Adrenal gland (tissue), 12 donors: ENCODE data around the gene CTDSP2. TPM values are rescaled to one million over a fixed set of nuclear protein-coding genes. Genes with fewer than 3 reads are reported as not detected.
A peak's percentile ranks its signal among the peaks of the same experiment; 100 is the strongest.

Experiments used
- DNase-seq, 7 donors: peaks; one replicate each; pipeline ENCODE4 v3.0.0-alpha.2; 2019 to 2020
- H3K27ac ChIP-seq, 5 donors: fragments of 200-600 bp; sonication (generic) in 4 of 5; 1 replicate in 3 of 5; 2 replicates in 2 of 5; pipeline versions ENCODE4 v1.5.1 to v1.8.0; 2016 to 2020; ENCODE audit warnings: mild to moderate bottlenecking in 1 of 5
- H3K27me3 ChIP-seq: fragments of 200-600 bp; 2 replicates; pipeline ENCODE4 v1.8.0; 2021
- H3K36me3 ChIP-seq, 2 donors: fragments of 200-600 bp; replicated peaks in 1 of 2; 1 replicate in 1 of 2; 2 replicates in 1 of 2; pipeline versions ENCODE4 v1.5.1 to v1.8.0; 2018 to 2022
- H3K4me1 ChIP-seq, 2 donors: fragments of 200-600 bp; replicated peaks in 1 of 2; 1 replicate in 1 of 2; 2 replicates in 1 of 2; pipeline versions ENCODE4 v1.5.1 to v1.8.0; 2018 to 2021
- H3K4me3 ChIP-seq, 4 donors: fragments of 200-600 bp; sonication (generic) in 3 of 4; one replicate each; pipeline ENCODE4 v1.5.1; 2016 to 2018
- H3K9me3 ChIP-seq, 3 donors: fragments of 200-600 bp; sonication (generic) in 1 of 3; replicated peaks in 1 of 3; 1 replicate in 2 of 3; 2 replicates in 1 of 3; pipeline versions ENCODE4 v1.5.1 to v1.8.0; 2016 to 2021
- CTCF ChIP-seq, 6 experiments: fragments of 450-650 bp in 4 of 6; fragments of 200-600 bp in 2 of 6; sonication (generic) in 1 of 6; IDR thresholded peaks; 1 replicate in 5 of 6; 2 replicates in 1 of 6; pipeline versions ENCODE4 v1.5.1 to v1.8.0; 2016 to 2021; ENCODE audit warnings: antibody characterized with exemption in 6 of 6, mild to moderate bottlenecking in 2 of 6, moderate library complexity in 1 of 6
- POLR2A ChIP-seq, 2 donors: fragments of 450-650 bp; IDR thresholded peaks; one replicate each; pipeline ENCODE4 v1.6.1; 2017; ENCODE audit warnings: antibody characterized with exemption in 2 of 2, mild to moderate bottlenecking in 2 of 2, moderate library complexity in 1 of 2
- WGBS, 4 donors: extraction: QIAGEN DNeasy Blood & Tissue Kit in 2 of 4; methylation state at CpG; one replicate each; pipeline versions ENCODE4 v1.1.5 to v1.1.7; 2013 to 2017; 5-methylcytosine and 5-hydroxymethylcytosine counted together
- intact Hi-C, 2 donors: fragments of 100-400 bp; cut with DNase I; formaldehyde crosslinking; loops; one replicate each; pipeline versions ENCODE4 v1.14.1 to v1.15.0; 2022 to 2023
- polyA plus RNA-seq, 3 donors: library from polyadenylated mRNA; stranded (reverse); fragments of 200-250 nt in 2 of 3; fragments of 350-450 nt in 1 of 3; fragmentation: Illumina TruSeq in 1 of 3; extraction: RNeasy Lipid Tissue Mini Kit (QIAGEN cat#74804) in 1 of 3; gene quantifications; one replicate each; pipeline ENCODE4 v1.2.3, GENCODE V29; 2013 to 2014
- total RNA-seq, 9 donors: library from RNA; depleted of rRNA in 4 of 9; stranded (reverse); fragments of >200 nt in 4 of 9; fragments of 120-200 nt in 1 of 9; fragmentation: NEBNext Ultra II Directional in 1 of 9; extraction: Animal tissue kit (Norgen Biotek cat#: 25700) in 1 of 9; gene quantifications; one replicate each; pipeline versions ENCODE4 v1.1.0 to v1.2.4, GENCODE V29; 2013 to 2023
- donor health status: healthy with polysubstance abuse.
- donor health status: Bipolar disorder and iron deficiency.
- donor health status: DM: yes; HTN: yes; CAD: no.
- donor health status: DM: no; HTN: no; CAD: no.
- donor health status: DM: no; HTN: no; CAD: no.
- donor health status: DM: yes; HTN: yes; CAD: no.

Gene CTDSP2
- total and polyA plus RNA-seq, 12 donors, result 42.9 to 275 (median 192) TPM

DNA sequence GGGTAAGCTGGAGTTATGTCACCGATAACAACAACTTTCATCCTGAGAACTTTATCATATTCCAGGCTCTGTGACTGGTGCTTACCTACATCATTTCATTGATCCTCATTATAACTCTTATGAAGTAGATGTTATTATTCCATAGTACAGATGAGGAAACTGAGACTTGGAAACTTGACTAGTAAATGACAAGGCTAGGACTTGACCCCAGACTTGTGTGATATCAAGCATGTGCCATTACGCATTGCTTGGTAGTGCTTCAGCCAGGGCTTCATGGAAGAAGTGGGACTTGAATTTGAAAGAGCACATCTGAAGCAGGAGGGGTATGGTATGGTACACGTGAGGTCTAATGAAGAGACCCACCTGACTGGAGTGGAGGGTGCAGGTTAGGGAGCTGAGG is 39.9 kb downstream of the CTDSP2 start:
- H3K9me3 ChIP-seq, result no peaks in the 10 kb centered on the region
- peaks cover 0 to 94% of the 10 kb centered on the region in 2 donors for H3K36me3 ChIP-seq
- no peaks in the 10 kb centered on the region for H3K4me1 ChIP-seq
- no peak for DNase-seq
- TF ChIP-seq CTCF (IDR thresholded peaks at IDR 0.05) (no peak), POLR2A (IDR thresholded peaks at IDR 0.05) (no peak)
- H3K27ac ChIP-seq, result no peak overlapping the region
- intact Hi-C loops, result no loop called here
- no peak overlapping the region for H3K4me3 ChIP-seq
- H3K27me3 ChIP-seq, result no peaks in the 10 kb centered on the region
- WGBS, 4 donors, result 96 to 98% (median 97%) methylated on average over 3 of the region's 3 CpGs

DNA sequence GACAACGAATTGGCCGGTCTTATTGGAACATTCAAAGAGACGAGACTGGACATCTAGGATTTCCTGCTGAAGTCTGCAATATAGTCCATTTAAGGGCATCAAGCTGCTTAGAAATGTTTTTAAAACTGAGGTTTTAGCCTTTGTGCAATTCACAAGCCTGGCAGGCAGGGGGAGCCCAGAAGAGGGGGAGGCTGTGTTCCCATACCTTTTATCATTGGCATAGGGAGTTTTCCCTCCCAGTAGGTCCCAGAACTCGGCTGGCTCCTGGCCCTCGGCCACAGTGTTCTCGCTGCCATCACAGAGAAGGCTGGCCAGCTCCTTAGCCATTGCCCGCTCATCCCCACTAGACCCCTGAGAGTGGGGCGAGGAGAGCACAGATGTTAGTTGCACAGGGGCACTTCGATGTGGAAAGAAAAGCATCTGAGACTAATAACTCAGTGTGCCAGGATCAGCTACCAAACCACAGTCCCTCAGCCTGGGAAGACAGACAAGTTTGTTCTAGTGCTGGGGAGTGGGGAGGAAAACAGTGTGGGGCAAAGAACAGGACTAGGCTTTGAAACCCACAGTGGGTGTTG is 43.1 kb downstream of the CTDSP2 start:
- WGBS, 4 donors, result 45 to 61% (median 55%) methylated on average over 6 to 9 of the region's 9 CpGs
- intact Hi-C loops, result no loop called here
- Histone ChIP-seq H3K4me1 (no peaks in the 10 kb centered on the region), H3K9me3 (no peaks in the 10 kb centered on the region), H3K27me3 (no peaks in the 10 kb centered on the region), H3K36me3 (peaks cover 0 to 94% of the 10 kb centered on the region in 2 donors), H3K27ac (no peak overlapping the region), H3K4me3 (no peak overlapping the region)
- DNase-seq, result peak; percentile 27 to 75 (median 59)
- no peak for TF ChIP-seq POLR2A (IDR thresholded peaks at IDR 0.05)
- peak; percentile 54 to 80 (median 71) for TF ChIP-seq CTCF (IDR thresholded peaks at IDR 0.05)

DNA sequence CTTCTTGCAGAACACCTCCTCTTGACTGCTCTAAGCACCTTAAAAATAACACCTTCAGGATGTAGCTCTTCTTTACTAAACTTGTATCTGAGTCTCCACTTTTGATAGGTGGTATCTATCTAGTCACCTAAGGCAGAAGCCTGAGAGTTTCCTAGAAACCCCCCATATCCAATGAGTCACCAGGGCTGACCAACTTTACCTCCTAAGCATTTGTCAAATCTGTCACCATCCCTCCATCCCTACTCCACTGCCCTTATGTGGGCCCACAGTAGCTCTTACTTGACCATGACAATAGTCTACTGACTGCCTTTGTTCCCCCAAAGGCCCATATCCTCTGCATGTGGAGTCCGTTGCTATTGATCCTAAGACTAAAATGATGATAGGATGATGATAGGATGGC is 43.9 kb downstream of the CTDSP2 start:
- Histone ChIP-seq H3K4me3 (no peak overlapping the region), H3K27ac (no peak overlapping the region), H3K9me3 (no peaks in the 10 kb centered on the region), H3K36me3 (peaks cover 0 to 94% of the 10 kb centered on the region in 2 donors), H3K4me1 (no peaks in the 10 kb centered on the region), H3K27me3 (no peaks in the 10 kb centered on the region)
- intact Hi-C loops, result no loop called here
- no peak for DNase-seq
- TF ChIP-seq CTCF (IDR thresholded peaks at IDR 0.05), result no peak
- no peak for TF ChIP-seq POLR2A (IDR thresholded peaks at IDR 0.05)
- WGBS, 4 donors, result 88 to 100% (median 100%) methylated on average over 1 of the region's 1 CpG

GRCh38 chr12:57800965-57801364 is 45.6 kb downstream of the CTDSP2 start:
- TF ChIP-seq CTCF (IDR thresholded peaks at IDR 0.05) (no peak), POLR2A (IDR thresholded peaks at IDR 0.05) (no peak)
- DNase-seq, result no peak
- intact Hi-C loops, result no loop called here
- H3K27ac ChIP-seq, result no peak overlapping the region
- H3K4me3 ChIP-seq, result no peak overlapping the region
- H3K27me3 ChIP-seq, result no peaks in the 10 kb centered on the region
- H3K4me1 ChIP-seq, result no peaks in the 10 kb centered on the region
- no peaks in the 10 kb centered on the region for H3K9me3 ChIP-seq
- H3K36me3 ChIP-seq, result peaks cover 0 to 96% of the 10 kb centered on the region in 2 donors
- WGBS, 4 donors, result 88 to 97% (median 95%) methylated on average over 3 of the region's 3 CpGs
